ENCODE measurements around the gene SYNPO2.
A peak's percentile ranks its signal among the peaks of the same experiment; 100 is the strongest.
"Not testable (repeated sequence)": the region's sequence is repeated elsewhere in the genome, so short reads cannot be mapped to it uniquely, and the experiment has no call there.

Gene SYNPO2

DNA sequence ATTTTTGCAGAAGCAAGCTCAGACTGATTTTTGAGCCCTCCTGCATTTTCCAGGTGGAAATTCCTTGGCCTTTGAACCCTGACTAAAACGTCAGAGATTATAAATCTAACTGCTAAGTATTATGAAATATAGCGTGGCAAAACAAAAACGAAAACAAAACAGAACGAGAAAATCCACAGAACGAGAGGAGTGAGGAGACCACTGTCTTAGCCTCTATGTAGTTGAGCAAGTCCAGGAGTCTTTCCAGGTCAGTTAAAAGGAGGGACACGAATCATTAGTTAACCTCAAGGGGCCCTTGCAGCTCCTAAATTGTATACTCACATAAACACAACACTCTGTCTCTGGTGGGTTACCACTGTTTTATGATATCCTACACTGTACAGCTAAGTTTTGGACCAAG, 80.2 kb downstream of the SYNPO2 start:
- peak; percentile 36 for DNase-seq (ENCODE audit: low read depth)
- TF ChIP-seq MYC (IDR thresholded peaks at IDR 0.05; ENCODE audit: low read depth, low read length): no peak
- TF ChIP-seq, protein P1, sequence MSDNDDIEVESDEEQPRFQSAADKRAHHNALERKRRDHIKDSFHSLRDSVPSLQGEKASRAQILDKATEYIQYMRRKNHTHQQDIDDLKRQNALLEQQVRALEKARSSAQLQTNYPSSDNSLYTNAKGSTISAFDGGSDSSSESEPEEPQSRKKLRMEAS (IDR thresholded peaks at IDR 0.05; ENCODE audit: low read depth, low read length): no peak
- TF ChIP-seq, protein P2, sequence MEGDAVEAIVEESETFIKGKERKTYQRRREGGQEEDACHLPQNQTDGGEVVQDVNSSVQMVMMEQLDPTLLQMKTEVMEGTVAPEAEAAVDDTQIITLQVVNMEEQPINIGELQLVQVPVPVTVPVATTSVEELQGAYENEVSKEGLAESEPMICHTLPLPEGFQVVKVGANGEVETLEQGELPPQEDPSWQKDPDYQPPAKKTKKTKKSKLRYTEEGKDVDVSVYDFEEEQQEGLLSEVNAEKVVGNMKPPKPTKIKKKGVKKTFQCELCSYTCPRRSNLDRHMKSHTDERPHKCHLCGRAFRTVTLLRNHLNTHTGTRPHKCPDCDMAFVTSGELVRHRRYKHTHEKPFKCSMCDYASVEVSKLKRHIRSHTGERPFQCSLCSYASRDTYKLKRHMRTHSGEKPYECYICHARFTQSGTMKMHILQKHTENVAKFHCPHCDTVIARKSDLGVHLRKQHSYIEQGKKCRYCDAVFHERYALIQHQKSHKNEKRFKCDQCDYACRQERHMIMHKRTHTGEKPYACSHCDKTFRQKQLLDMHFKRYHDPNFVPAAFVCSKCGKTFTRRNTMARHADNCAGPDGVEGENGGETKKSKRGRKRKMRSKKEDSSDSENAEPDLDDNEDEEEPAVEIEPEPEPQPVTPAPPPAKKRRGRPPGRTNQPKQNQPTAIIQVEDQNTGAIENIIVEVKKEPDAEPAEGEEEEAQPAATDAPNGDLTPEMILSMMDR (IDR thresholded peaks at IDR 0.05; ENCODE audit: low read depth, low read length): no peak
- TF ChIP-seq POLR2A (IDR thresholded peaks at IDR 0.05; ENCODE audit: extremely low read depth, insufficient read length): no peak
- H3K4me3 ChIP-seq (ENCODE audit: low read depth, low read length): no peak overlapping the region

DNA sequence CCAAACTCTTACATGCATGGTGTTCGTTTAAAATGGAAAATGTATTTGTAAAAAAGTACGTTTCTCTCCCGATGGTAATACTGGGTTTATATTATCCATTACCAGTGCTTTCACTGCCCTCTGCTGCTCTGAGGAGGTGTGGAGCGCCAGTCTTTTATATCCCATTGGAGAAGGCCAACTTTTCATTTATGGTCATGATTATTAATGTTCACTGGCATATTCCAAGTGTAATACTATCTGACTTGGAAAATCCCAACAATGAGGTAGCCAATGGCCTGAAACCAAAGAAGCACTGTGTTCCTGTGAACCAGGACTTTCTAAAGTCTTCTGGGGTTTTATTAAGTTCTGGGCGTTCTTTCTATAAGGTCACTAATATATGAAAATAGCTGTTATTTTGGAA, 80.7 kb downstream of the SYNPO2 start:
- H3K4me3 ChIP-seq (ENCODE audit: low read depth, low read length): no peak overlapping the region
- peak; percentile 70 for DNase-seq (ENCODE audit: low read depth)
- TF ChIP-seq, protein P2 (IDR thresholded peaks at IDR 0.05; ENCODE audit: low read depth, low read length): peak; percentile 44
- TF ChIP-seq MYC (IDR thresholded peaks at IDR 0.05; ENCODE audit: low read depth, low read length): no peak

DNA sequence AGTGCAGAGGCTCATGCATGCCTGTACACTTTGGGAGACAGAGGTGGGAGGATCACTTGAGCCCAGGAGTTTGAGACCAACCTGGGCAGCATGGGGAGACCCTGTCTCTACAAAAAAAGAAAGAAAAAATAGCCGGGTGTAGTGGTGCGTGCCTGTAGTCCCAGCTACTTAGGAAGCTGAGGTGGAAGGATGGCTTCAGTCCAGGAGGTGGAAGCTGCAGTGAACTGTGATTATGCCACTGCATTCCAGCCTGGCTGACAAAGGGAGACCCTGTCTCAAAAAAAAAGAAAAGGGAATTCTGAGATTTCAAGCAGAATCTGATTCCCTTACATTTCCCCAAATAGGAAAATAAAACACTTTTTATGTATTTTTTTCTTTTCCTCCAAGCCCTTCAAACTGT, 83.5 kb downstream of the SYNPO2 start:
- no peak for TF ChIP-seq MYC (IDR thresholded peaks at IDR 0.05; ENCODE audit: low read depth, low read length)
- no peak for TF ChIP-seq POLR2A (IDR thresholded peaks at IDR 0.05; ENCODE audit: extremely low read depth, insufficient read length)
- TF ChIP-seq, protein P2 (IDR thresholded peaks at IDR 0.05; ENCODE audit: low read depth, low read length): no peak
- TF ChIP-seq, protein P1 (IDR thresholded peaks at IDR 0.05; ENCODE audit: low read depth, low read length): no peak
- no peak for DNase-seq (ENCODE audit: low read depth)
- H3K4me3 ChIP-seq (ENCODE audit: low read depth, low read length): no peak overlapping the region

DNA sequence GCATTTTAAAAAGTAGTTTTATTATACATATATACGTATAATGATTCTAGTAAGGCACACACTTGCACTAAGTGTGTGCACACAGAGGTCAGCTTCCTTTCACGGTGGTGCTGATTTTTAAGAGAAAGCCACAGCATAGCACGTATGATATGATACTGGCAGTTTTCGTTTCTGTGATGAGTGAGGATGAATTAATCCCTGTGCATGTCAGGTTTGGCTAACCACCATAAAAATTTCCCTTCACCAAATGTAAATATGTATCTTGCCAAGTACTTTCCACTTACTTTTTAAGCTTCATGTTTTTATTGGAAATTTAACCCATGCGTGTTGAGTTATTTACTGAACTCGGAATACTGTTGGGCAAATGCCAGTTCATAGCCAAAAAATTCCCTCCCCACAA, 84.6 kb downstream of the SYNPO2 start:
- no peak overlapping the region for H3K4me3 ChIP-seq (ENCODE audit: low read depth, low read length)
- no peak for DNase-seq (ENCODE audit: low read depth)

DNA sequence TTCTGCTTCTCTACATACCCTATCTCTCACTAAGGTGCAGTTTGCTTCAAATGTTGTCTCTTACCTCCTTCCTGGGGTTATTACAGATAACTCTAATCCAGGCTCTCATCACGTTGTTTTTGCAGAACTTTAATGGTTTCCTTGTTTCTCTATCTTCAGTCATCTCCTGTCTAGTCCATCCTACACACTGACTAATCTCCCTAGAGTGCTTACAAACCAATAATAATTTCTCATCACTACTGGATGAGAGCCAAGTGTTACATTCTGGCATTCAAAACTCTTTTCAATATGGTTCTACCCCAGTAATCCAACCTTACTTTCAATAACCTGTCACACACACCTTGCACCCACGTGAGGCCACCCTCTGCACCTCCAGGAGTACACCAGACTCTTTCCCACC, 86.1 kb downstream of the SYNPO2 start:
- DNase-seq (ENCODE audit: low read depth): no peak
- H3K4me3 ChIP-seq (ENCODE audit: low read depth, low read length): no peak overlapping the region
- TF ChIP-seq POLR2A (IDR thresholded peaks at IDR 0.05; ENCODE audit: extremely low read depth, insufficient read length): no peak
- TF ChIP-seq MYC (IDR thresholded peaks at IDR 0.05; ENCODE audit: low read depth, low read length): no peak
- TF ChIP-seq, protein P1 (IDR thresholded peaks at IDR 0.05; ENCODE audit: low read depth, low read length): no peak
- TF ChIP-seq, protein P2 (IDR thresholded peaks at IDR 0.05; ENCODE audit: low read depth, low read length): no peak

More for the DNA sequence above, 84.6 kb downstream of the SYNPO2 start:
- TF ChIP-seq MYC (IDR thresholded peaks at IDR 0.05; ENCODE audit: low read depth, low read length): no peak
- TF ChIP-seq POLR2A (IDR thresholded peaks at IDR 0.05; ENCODE audit: extremely low read depth, insufficient read length): no peak

DNA sequence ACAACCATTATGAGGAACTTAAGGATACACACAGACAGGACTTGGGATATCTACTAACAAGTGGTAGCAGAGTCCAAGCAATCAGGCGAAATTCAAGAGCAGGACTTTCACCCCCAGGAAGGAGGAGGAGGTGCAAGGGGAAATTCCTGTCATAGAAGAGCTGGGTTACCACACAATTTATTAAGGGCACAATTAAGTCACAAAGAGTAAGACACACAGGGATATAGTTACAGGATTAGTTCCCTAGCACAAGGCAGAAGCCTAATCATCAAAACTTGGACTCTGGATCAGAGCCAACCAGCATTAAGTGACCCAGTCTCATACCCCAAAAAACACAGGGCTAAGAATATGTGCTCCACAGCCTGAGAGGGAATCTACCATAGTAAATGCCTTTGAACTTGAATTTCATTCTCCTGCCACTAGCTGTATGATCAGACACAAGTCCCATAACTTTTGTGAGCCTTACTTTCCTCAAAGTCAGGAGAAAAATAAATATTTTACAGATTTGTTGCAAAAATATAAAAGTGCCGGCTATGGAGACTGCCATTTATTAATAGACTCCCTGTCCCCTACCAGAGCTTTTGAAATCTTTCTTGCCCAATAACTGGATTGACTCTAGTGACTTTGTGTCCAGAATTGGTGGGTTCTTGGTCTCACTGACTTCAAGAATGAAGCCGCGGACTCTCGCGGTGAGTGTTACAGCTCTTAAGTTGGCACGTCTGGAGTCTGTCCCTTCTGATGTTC, 87.0 kb downstream of the SYNPO2 start:
- TF ChIP-seq MYC (IDR thresholded peaks at IDR 0.05; ENCODE audit: low read depth, low read length): no peak
- no peak for TF ChIP-seq POLR2A (IDR thresholded peaks at IDR 0.05; ENCODE audit: extremely low read depth, insufficient read length)
- TF ChIP-seq, protein P2 (IDR thresholded peaks at IDR 0.05; ENCODE audit: low read depth, low read length): no peak
- TF ChIP-seq, protein P1 (IDR thresholded peaks at IDR 0.05; ENCODE audit: low read depth, low read length): no peak
- H3K4me3 ChIP-seq (ENCODE audit: low read depth, low read length): no peak overlapping the region
- no peak for DNase-seq (ENCODE audit: low read depth)

DNA sequence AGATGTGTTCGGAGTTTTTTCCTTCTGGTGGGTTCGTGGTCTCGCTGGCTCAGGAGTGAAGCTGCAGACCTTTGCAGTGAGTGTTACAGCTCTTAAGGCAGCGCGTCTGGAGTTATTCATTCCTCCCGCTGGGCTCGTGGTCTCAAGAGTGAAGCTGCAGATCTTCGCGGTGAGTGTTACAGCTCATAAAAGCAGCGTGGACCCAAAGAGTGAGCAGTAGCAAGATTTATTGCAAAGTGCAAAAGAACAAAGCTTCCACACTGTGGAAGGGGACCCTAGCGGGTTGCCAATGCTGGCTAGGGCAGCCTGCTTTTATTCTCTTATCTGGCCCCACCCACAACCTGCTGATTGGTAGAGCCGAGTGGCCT, 87.5 kb downstream of the SYNPO2 start:
- not testable (repeated sequence) for H3K4me3 ChIP-seq (ENCODE audit: low read depth, low read length); DNase-seq (ENCODE audit: low read depth)

DNA sequence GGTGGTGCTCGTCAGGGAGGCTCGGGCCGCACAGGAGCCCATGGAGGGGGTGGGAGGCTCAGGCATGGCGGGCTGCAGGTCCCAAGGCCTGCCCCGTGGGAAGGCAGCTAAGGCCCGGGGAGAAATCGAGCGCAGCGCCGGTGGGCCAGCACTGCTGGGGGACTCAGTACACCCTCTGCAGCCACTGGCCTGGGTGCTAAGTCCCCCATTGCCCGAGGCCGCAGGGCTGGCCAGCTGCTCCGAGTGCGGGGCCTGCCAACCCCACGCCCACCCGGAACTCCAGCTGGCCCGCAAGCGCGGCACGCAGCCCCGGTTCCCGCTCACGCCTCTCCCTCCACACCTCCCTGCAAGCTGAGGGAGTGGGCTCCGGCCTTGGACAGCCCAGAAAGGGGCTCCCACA, 88.4 kb downstream of the SYNPO2 start:
- DNase-seq (ENCODE audit: low read depth); H3K4me3 ChIP-seq (ENCODE audit: low read depth, low read length): not testable (repeated sequence)

All from NB4 (cell line).